Osteoblast (primary cell): ENCODE measurements around the gene PTPRK. TPM values are rescaled to one million over a fixed set of nuclear protein-coding genes. Genes with fewer than 3 reads are reported as not detected.

Experiments
- DNase-seq: peaks from one replicate; pipeline ENCODE4 v3.0.0; 2011; ENCODE audit warnings: low spot score, mixed read lengths; ENCODE audit not compliant: insufficient read length; ENCODE audit errors: missing footprints
- H2AFZ ChIP-seq: 2 replicates; pipeline ENCODE4 v1.6.0; 2011; ENCODE audit warnings: mild to moderate bottlenecking, low read length
- H3K27ac ChIP-seq: 2 replicates; pipeline ENCODE4 v1.5.1; 2011; ENCODE audit warnings: mild to moderate bottlenecking, low read depth, low read length, moderate library complexity
- H3K27me3 ChIP-seq: 2 replicates; pipeline ENCODE4 v1.6.0; 2012; ENCODE audit warnings: mild to moderate bottlenecking, control low read depth, inconsistent platforms, low read length, moderate library complexity; ENCODE audit not compliant: insufficient read depth
- H3K36me3 ChIP-seq: 2 replicates; pipeline ENCODE4 v1.5.1; 2011; ENCODE audit warnings: mild to moderate bottlenecking, low read length, control low read depth, moderate library complexity; ENCODE audit not compliant: insufficient read depth
- H3K4me1 ChIP-seq: 2 replicates; pipeline ENCODE4 v1.5.1; 2011; ENCODE audit warnings: mild to moderate bottlenecking, low read length, control low read depth, moderate library complexity; ENCODE audit not compliant: insufficient read depth
- H3K4me2 ChIP-seq: 2 replicates; pipeline ENCODE4 v1.6.0; 2011; ENCODE audit warnings: mild to moderate bottlenecking, low read length; ENCODE audit not compliant: insufficient read depth
- H3K4me3 ChIP-seq: fragments of 200-600 bp; sonication (generic); 3 replicates; pipeline ENCODE4 v1.5.1; 2012; ENCODE audit warnings: mild to moderate bottlenecking, low read length, inconsistent platforms; ENCODE audit not compliant: insufficient read depth
- H3K79me2 ChIP-seq: 2 replicates; pipeline ENCODE4 v1.6.0; 2012; ENCODE audit warnings: mild to moderate bottlenecking, low read length, control low read depth, inconsistent platforms; ENCODE audit not compliant: insufficient read depth
- H3K9me3 ChIP-seq: 2 replicates; pipeline ENCODE4 v1.5.1; 2011; ENCODE audit warnings: low read depth, low read length, control low read depth
- H4K20me1 ChIP-seq: 2 replicates; pipeline ENCODE4 v1.6.0; 2012; ENCODE audit warnings: mild to moderate bottlenecking, low read length, control low read depth; ENCODE audit not compliant: insufficient read depth
- CTCF ChIP-seq: IDR thresholded peaks from 2 replicates; pipeline ENCODE4 v1.5.1; 2011; ENCODE audit warnings: mild to moderate bottlenecking, low read depth, low read length, moderate library complexity; ENCODE audit errors: extremely low read depth
- total RNA-seq: library from RNA; depleted of rRNA; stranded (reverse); fragments of >200 nt; gene quantifications from 2 replicates; pipeline ENCODE4 v1.2.3, GENCODE V29; 2012

PTPRK gene
- total RNA-seq, 1 donor: 165 TPM

- Histone ChIP-seq H3K27ac (no peak overlapping the region), H3K27me3 (no peaks in the 10 kb centered on the region), H4K20me1 (no peaks in the 10 kb centered on the region), H2AFZ (no peak overlapping the region), H3K4me1 (peaks cover 3% of the 10 kb centered on the region), H3K4me2 (no peak overlapping the region), H3K9me3 (no peaks in the 10 kb centered on the region), H3K4me3 (no peak overlapping the region), H3K79me2 (no peaks in the 10 kb centered on the region), H3K36me3 (no peaks in the 10 kb centered on the region)
- DNase-seq: no peak
- TF ChIP-seq CTCF: no peak
These were observed 37.6 kb upstream of the PTPRK start for GRCh38 chr6:128558021-128558420.

- H3K4me1 ChIP-seq: peaks cover 3% of the 10 kb centered on the region
- TF ChIP-seq CTCF: no peak
- H3K27me3 ChIP-seq: no peaks in the 10 kb centered on the region
- H4K20me1 ChIP-seq: no peaks in the 10 kb centered on the region
- no peaks in the 10 kb centered on the region for H3K79me2 ChIP-seq
- H3K36me3 ChIP-seq: no peaks in the 10 kb centered on the region
- H2AFZ ChIP-seq: no peak overlapping the region
- H3K4me3 ChIP-seq: no peak overlapping the region
- H3K4me2 ChIP-seq: no peak overlapping the region
- no peak for DNase-seq
- H3K27ac ChIP-seq: no peak overlapping the region
- no peaks in the 10 kb centered on the region for H3K9me3 ChIP-seq
These were observed 36.7 kb upstream of the PTPRK start for GRCh38 chr6:128557081-128557480.

GRCh38 chr6:128554302-128554701 is 33.9 kb upstream of the PTPRK start:
- no peaks in the 10 kb centered on the region for H3K9me3 ChIP-seq
- H4K20me1 ChIP-seq: no peaks in the 10 kb centered on the region
- no peaks in the 10 kb centered on the region for H3K36me3 ChIP-seq
- no peaks in the 10 kb centered on the region for H3K79me2 ChIP-seq
- no peak for DNase-seq
- no peak overlapping the region for H2AFZ ChIP-seq
- no peak overlapping the region for H3K4me3 ChIP-seq
- no peak overlapping the region for H3K4me2 ChIP-seq
- H3K4me1 ChIP-seq: no peaks in the 10 kb centered on the region
- no peaks in the 10 kb centered on the region for H3K27me3 ChIP-seq
- TF ChIP-seq CTCF: peak; percentile 31
- no peak overlapping the region for H3K27ac ChIP-seq

GRCh38 chr6:128541261-128541660 is 20.9 kb upstream of the PTPRK start:
- no peak for DNase-seq

More at GRCh38 chr6:128541261-128541660, 20.9 kb upstream of the PTPRK start:
- H3K4me1 ChIP-seq: no peaks in the 10 kb centered on the region
- no peaks in the 10 kb centered on the region for H3K79me2 ChIP-seq
- H3K4me3 ChIP-seq: no peak overlapping the region
- H2AFZ ChIP-seq: no peak overlapping the region
- H3K4me2 ChIP-seq: no peak overlapping the region
- H3K27ac ChIP-seq: no peak overlapping the region
- no peaks in the 10 kb centered on the region for H4K20me1 ChIP-seq
- no peaks in the 10 kb centered on the region for H3K27me3 ChIP-seq
- no peaks in the 10 kb centered on the region for H3K36me3 ChIP-seq
- no peak for TF ChIP-seq CTCF
- no peaks in the 10 kb centered on the region for H3K9me3 ChIP-seq
